T-cell (primary cell): ENCODE data around the gene ADSL. TPM values are rescaled to one million over a fixed set of nuclear protein-coding genes. Genes with fewer than 3 reads are reported as not detected.
A peak's percentile ranks its signal among the peaks of the same experiment; 100 is the strongest.

Source experiments
- ATAC-seq, 4 experiments: fragments of 200-7000 bp in 3 of 4; fragments of 150-1000 bp in 1 of 4; cut with Tn5 transposase; replicated peaks in 1 of 4; 1 replicate in 3 of 4; 2 replicates in 1 of 4; pipeline ENCODE4 v1.10.0; 2021; ENCODE audit warnings: moderate library complexity in 3 of 4, mild to moderate bottlenecking in 2 of 4, moderate number of reproducible peaks in 1 of 4
- CTCF ChIA-PET, 2 donors: fragments of 300-600 bp; sonication (Branson Sonifier 250); formaldehyde crosslinking; loops; one replicate each; lab custom pipeline; 2022; ENCODE audit warnings: antibody characterized with exemption in 2 of 2; lab: Charles Lee
- POLR2A ChIA-PET, 2 donors: fragments of 300-600 bp; sonication (Branson Sonifier 250); formaldehyde crosslinking; loops; one replicate each; lab custom pipeline; 2022; ENCODE audit warnings: antibody characterized with exemption in 2 of 2; lab: Charles Lee
- DNase-seq, 35 experiments: peaks; one replicate each; pipeline versions ENCODE4 v3.0.0 to v3.0.0-alpha.2; 2013 to 2023
- H3K27ac ChIP-seq: one replicate; pipeline ENCODE4 v1.5.1; 2013; ENCODE audit warnings: low read length
- H3K27me3 ChIP-seq, 2 experiments: replicated peaks in 1 of 2; 1 replicate in 1 of 2; 2 replicates in 1 of 2; pipeline versions ENCODE4 v1.6.1 to v1.7.0; 2013; ENCODE audit warnings: low read length in 1 of 2, mixed read lengths in 1 of 2; ENCODE audit not compliant: control insufficient read depth in 2 of 2, insufficient read depth in 2 of 2; ENCODE audit errors: extremely low read depth in 1 of 2
- H3K36me3 ChIP-seq, 2 donors: 1 replicate in 1 of 2; 2 replicates in 1 of 2; pipeline versions ENCODE4 v1.6.1 to v1.7.0; 2013; ENCODE audit warnings: low read length in 1 of 2; ENCODE audit not compliant: control insufficient read depth in 2 of 2, insufficient read depth in 1 of 2; ENCODE audit errors: extremely low read depth in 1 of 2
- H3K4me1 ChIP-seq, 2 experiments: 1 replicate in 1 of 2; 2 replicates in 1 of 2; pipeline versions ENCODE4 v1.6.1 to v1.7.0; 2013; ENCODE audit warnings: low read length in 2 of 2, mixed read lengths in 1 of 2; ENCODE audit not compliant: insufficient read depth in 2 of 2, control insufficient read depth in 1 of 2; ENCODE audit errors: extremely low read depth in 1 of 2
- H3K4me3 ChIP-seq, 2 donors: 1 replicate in 1 of 2; 2 replicates in 1 of 2; pipeline versions ENCODE4 v1.5.1 to v1.7.0; 2013; ENCODE audit warnings: mild to moderate bottlenecking in 2 of 2, low read length in 1 of 2, moderate library complexity in 1 of 2; ENCODE audit not compliant: control insufficient read depth in 1 of 2; ENCODE audit errors: extremely low read depth in 1 of 2
- H3K9me3 ChIP-seq: 2 replicates; pipeline ENCODE4 v1.7.0; 2013
- H3K27ac Mint-ChIP-seq, 2 donors: one replicate each; pipeline ENCODE4 v1.8.0; 2020 to 2021; ENCODE audit warnings: mild to moderate bottlenecking in 2 of 2, mixed read lengths in 2 of 2
- H3K27me3 Mint-ChIP-seq, 2 donors: one replicate each; pipeline ENCODE4 v1.8.0; 2021 to 2022; ENCODE audit warnings: mixed read lengths in 2 of 2
- H3K36me3 Mint-ChIP-seq: one replicate; pipeline ENCODE4 v1.8.0; 2021; ENCODE audit warnings: mixed read lengths
- H3K4me1 Mint-ChIP-seq, 3 donors: one replicate each; pipeline ENCODE4 v1.8.0; 2020 to 2022; ENCODE audit warnings: mixed read lengths in 3 of 3, mild to moderate bottlenecking in 1 of 3
- H3K4me3 Mint-ChIP-seq, 3 donors: one replicate each; pipeline ENCODE4 v1.8.0; 2020 to 2022; ENCODE audit warnings: mild to moderate bottlenecking in 3 of 3, mixed read lengths in 3 of 3, moderate library complexity in 3 of 3
- H3K9me3 Mint-ChIP-seq, 3 donors: one replicate each; pipeline ENCODE4 v1.8.0; 2020 to 2022; ENCODE audit warnings: mixed read lengths in 3 of 3
- WGBS: methylation state at CpG from one replicate; pipeline ENCODE4 v1.1.5; 2013; ENCODE audit warnings: missing lambda C conversion rate; ENCODE audit not compliant: insufficient coverage; 5-methylcytosine and 5-hydroxymethylcytosine counted together
- total RNA-seq, 35 experiments: library from RNA in 6 of 35; stranded (reverse) in 6 of 35; fragments of 120-200 nt in 1 of 35; gene quantifications; one replicate each; pipeline versions ENCODE4 v1.2.1 to v1.2.4 and lab custom pipeline; 2013 to 2026

Gene ADSL
- total RNA-seq, 5 donors from 2014 or later (not counting 1 experiment from before 2014, with no cell fraction given) = 64.0 to 84.3 (median 75.1) TPM

DNA sequence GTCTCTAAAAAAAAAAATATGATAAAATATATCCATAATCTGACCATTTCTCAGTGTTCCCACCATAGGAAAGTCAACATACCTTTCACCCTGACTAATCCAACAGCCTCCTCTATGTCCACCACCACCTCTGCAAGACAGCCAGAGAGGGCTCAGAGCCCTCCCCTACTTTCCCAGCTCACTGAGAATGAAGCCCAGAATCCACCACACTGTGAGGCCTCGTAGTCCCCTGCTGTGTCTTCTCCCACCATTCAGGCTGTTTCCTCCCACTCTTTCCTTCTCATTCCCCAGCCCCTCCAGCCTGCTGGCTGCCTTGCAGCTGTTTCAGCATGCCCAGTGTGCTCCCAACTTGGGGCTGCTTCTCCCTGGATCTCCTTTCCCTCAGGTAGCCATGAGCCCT is 51.1 kb downstream of the ADSL start:
- H3K9me3 Mint-ChIP-seq = no peaks in the 10 kb centered on the region
- peaks cover 82 to 90% (median 84%) of the 10 kb centered on the region in 3 donors for H3K4me1 Mint-ChIP-seq
- H3K9me3 ChIP-seq = no peaks in the 10 kb centered on the region
- ChIA-PET CTCF (no interaction called here), POLR2A (interaction anchor here in 1 of 2 donors (0.6 to 1.2 kb wide), 2 partner anchors 12 to 1254 kb away, joined by 3 read pairs; no protein-coding TSS in a partner anchor)
- H3K27ac Mint-ChIP-seq = peak overlapping the region; percentile 65 to 94
- DNase-seq (no peak), ATAC-seq (no peak)
- peaks cover 10% of the 10 kb centered on the region for H3K36me3 Mint-ChIP-seq
- no peak overlapping the region for H3K4me3 ChIP-seq
- H3K4me3 Mint-ChIP-seq = peak overlapping the region in 1 of 3 donors; percentile 1
- H3K27me3 ChIP-seq = no peaks in the 10 kb centered on the region
- peak overlapping the region; percentile 29 for H3K27ac ChIP-seq
- 50% methylated on average over 1 of the region's 1 CpG for WGBS
- no peaks in the 10 kb centered on the region for H3K36me3 ChIP-seq
- peaks cover 43 to 63% of the 10 kb centered on the region in 2 experiments for H3K4me1 ChIP-seq
- H3K27me3 Mint-ChIP-seq = no peaks in the 10 kb centered on the region

DNA sequence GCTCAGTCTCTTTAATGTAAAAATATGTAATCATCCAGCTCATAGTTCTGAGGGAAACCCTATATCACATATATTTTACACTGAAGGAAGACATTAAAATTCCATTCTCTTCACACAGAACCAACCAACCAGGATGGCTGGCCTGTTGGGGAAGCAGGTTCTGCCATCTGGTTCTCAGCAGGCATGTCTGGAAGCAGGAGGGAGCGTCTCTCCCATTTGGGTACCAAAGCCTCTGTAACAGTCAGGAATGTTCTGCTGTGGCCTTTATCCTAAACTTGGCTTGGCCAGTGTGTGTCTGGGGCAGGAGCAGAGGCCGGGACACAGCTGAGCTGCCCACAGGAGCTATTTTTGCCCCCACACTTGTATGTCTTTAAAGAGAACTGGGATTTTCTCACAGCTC is 53.3 kb downstream of the ADSL start:
- Histone ChIP-seq H3K36me3 (peaks cover 1 to 9% of the 10 kb centered on the region in 2 donors), H3K4me3 (peak overlapping the region in 1 of 2 donors; percentile 7), H3K9me3 (no peaks in the 10 kb centered on the region), H3K4me1 (peaks cover 46 to 81% of the 10 kb centered on the region in 2 experiments), H3K27ac (peak overlapping the region; percentile 77), H3K27me3 (no peaks in the 10 kb centered on the region)
- ATAC-seq (no peak), DNase-seq (no peak)
- H3K27ac Mint-ChIP-seq = peak overlapping the region; percentile 91 to 96
- no peaks in the 10 kb centered on the region for H3K9me3 Mint-ChIP-seq
- ChIA-PET POLR2A (no interaction called here), CTCF (interaction anchor here (0.5 to 1.4 kb wide), 5 partner anchors 17 to 349 kb away, joined by 3 to 5 read pairs (median 3); no protein-coding TSS in a partner anchor)
- H3K27me3 Mint-ChIP-seq = no peaks in the 10 kb centered on the region
- H3K4me1 Mint-ChIP-seq = peaks cover 86 to 89% (median 88%) of the 10 kb centered on the region in 3 donors
- 90% methylated on average over 1 of the region's 2 CpGs for WGBS
- peaks cover 24% of the 10 kb centered on the region for H3K36me3 Mint-ChIP-seq
- peak overlapping the region in 2 of 3 donors; percentile 56 to 80 for H3K4me3 Mint-ChIP-seq

- H3K27me3 ChIP-seq = no peaks in the 10 kb centered on the region
- peak overlapping the region; percentile 77 for H3K27ac ChIP-seq
- DNase-seq (peak in 33 of 35 experiments; percentile 20 to 69 (median 36)), ATAC-seq (peak; percentile 40 to 65 (median 46))
- ChIA-PET CTCF (no interaction called here), POLR2A (interaction anchor here in 1 of 2 donors (0.6 kb wide), 1 partner anchor 158 kb away, joined by 4 read pairs; no protein-coding TSS in a partner anchor)
- H3K36me3 ChIP-seq = peaks cover 4 to 14% of the 10 kb centered on the region in 2 donors
- H3K9me3 Mint-ChIP-seq = no peaks in the 10 kb centered on the region
- H3K4me3 Mint-ChIP-seq = peak overlapping the region; percentile 39 to 80 (median 56)
- peaks cover 42 to 82% of the 10 kb centered on the region in 2 experiments for H3K4me1 ChIP-seq
- H3K27ac Mint-ChIP-seq = peak overlapping the region; percentile 91 to 96
- no CpG with 5 or more reads among the region's 15 CpGs for WGBS
- peaks cover 81 to 84% (median 84%) of the 10 kb centered on the region in 3 donors for H3K4me1 Mint-ChIP-seq
- peaks cover 24% of the 10 kb centered on the region for H3K36me3 Mint-ChIP-seq
- H3K27me3 Mint-ChIP-seq = no peaks in the 10 kb centered on the region
- no peak overlapping the region for H3K4me3 ChIP-seq
- H3K9me3 ChIP-seq = no peaks in the 10 kb centered on the region
These were observed 53.9 kb downstream of the ADSL start for GRCh38 chr22:40400159-40400558.

DNA sequence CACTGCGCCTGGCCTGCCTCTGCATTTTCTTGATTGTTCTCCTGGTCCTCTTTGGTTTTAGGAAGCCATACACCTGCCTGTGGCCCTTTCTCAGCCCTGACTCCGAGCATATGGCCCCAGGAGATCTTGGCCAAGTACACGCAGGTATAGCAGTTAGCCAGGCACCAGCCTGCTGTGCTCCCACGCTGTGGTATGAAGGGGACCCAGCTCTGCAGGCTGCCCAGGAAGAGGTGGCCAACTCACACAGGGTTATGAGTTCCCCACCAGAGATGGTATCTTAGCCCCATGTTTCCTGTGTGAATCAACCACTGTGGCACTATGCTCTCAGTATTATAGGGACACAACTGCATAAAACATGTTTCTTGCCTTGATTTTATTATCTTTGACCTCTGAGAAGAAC is 55.2 kb downstream of the ADSL start:
- peak overlapping the region; percentile 91 to 96 for H3K27ac Mint-ChIP-seq
- ChIA-PET POLR2A (interaction anchor here in 1 of 2 donors (0.5 kb wide), 2 partner anchors 310 to 1196 kb away, joined by 3 to 8 read pairs; no protein-coding TSS in a partner anchor), CTCF (interaction anchor here in 1 of 2 donors (0.5 kb wide), 1 partner anchor 31 kb away, joined by 4 read pairs; the partner anchor contains the start of gene SGSM3)
- no peaks in the 10 kb centered on the region for H3K27me3 Mint-ChIP-seq
- peaks cover 36 to 72% of the 10 kb centered on the region in 2 experiments for H3K4me1 ChIP-seq
- H3K36me3 ChIP-seq = peaks cover 4 to 27% of the 10 kb centered on the region in 2 donors
- 33% methylated on average over 4 of the region's 4 CpGs for WGBS
- peak overlapping the region; percentile 69 for H3K27ac ChIP-seq
- H3K36me3 Mint-ChIP-seq = peaks cover 24% of the 10 kb centered on the region
- peak overlapping the region; percentile 54 to 80 (median 64) for H3K4me3 Mint-ChIP-seq
- no peaks in the 10 kb centered on the region for H3K27me3 ChIP-seq
- no peaks in the 10 kb centered on the region for H3K9me3 Mint-ChIP-seq
- H3K9me3 ChIP-seq = no peaks in the 10 kb centered on the region
- DNase-seq = peak in 33 of 35 experiments; percentile 21 to 75 (median 43)
- peak overlapping the region; percentile 16 to 27 for H3K4me3 ChIP-seq
- peaks cover 70 to 72% (median 72%) of the 10 kb centered on the region in 3 donors for H3K4me1 Mint-ChIP-seq
- peak; percentile 82 to 94 (median 90) for ATAC-seq

GRCh38 chr22:40401981-40402406 is 55.7 kb downstream of the ADSL start:
- Histone ChIP-seq H3K4me1 (peaks cover 34 to 70% of the 10 kb centered on the region in 2 experiments), H3K4me3 (peak overlapping the region; percentile 16 to 27), H3K9me3 (no peaks in the 10 kb centered on the region), H3K27me3 (no peaks in the 10 kb centered on the region), H3K36me3 (peaks cover 4 to 32% of the 10 kb centered on the region in 2 donors), H3K27ac (peak overlapping the region; percentile 69)
- H3K27me3 Mint-ChIP-seq = no peaks in the 10 kb centered on the region
- POLR2A ChIA-PET = no interaction called here
- peak overlapping the region; percentile 54 to 80 (median 64) for H3K4me3 Mint-ChIP-seq
- no peak for DNase-seq
- no peaks in the 10 kb centered on the region for H3K9me3 Mint-ChIP-seq
- 18% methylated on average over 5 of the region's 8 CpGs for WGBS
- peaks cover 65 to 68% (median 68%) of the 10 kb centered on the region in 3 donors for H3K4me1 Mint-ChIP-seq
- peaks cover 27% of the 10 kb centered on the region for H3K36me3 Mint-ChIP-seq
- peak overlapping the region; percentile 91 to 96 for H3K27ac Mint-ChIP-seq
- peak; percentile 20 to 30 (median 26) for ATAC-seq
- CTCF ChIA-PET = no interaction called here

DNA sequence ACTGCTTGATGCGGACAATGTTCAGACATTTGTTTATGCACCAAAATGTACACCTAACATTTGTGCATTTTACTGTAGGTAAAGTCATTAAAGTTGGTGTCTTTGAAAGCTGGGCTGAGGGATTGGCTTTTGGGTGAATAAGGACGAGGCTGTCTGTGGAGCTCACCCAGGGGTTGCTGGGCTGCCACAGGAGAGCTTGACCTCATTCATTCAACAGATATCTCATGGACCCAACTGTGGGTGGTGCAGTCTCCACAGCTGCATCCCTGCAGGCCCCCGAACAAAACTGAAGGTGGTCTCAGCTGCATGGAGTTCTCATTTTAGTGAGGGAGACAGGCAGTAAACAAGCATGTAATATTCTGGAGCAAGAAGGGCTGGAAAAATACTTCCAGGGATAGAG is 56.8 kb downstream of the ADSL start:
- H3K27me3 Mint-ChIP-seq = no peaks in the 10 kb centered on the region
- H3K4me1 ChIP-seq = peaks cover 34 to 61% of the 10 kb centered on the region in 2 experiments
- H3K9me3 Mint-ChIP-seq = no peaks in the 10 kb centered on the region
- ChIA-PET CTCF (interaction anchor here in 1 of 2 donors (0.6 kb wide), 1 partner anchor 105 kb away, joined by 3 read pairs; no protein-coding TSS in a partner anchor), POLR2A (no interaction called here)
- H3K27me3 ChIP-seq = no peaks in the 10 kb centered on the region
- peaks cover 25% of the 10 kb centered on the region for H3K36me3 Mint-ChIP-seq
- peak overlapping the region; percentile 34 for H3K27ac ChIP-seq
- H3K4me3 Mint-ChIP-seq = peak overlapping the region in 2 of 3 donors; percentile 13 to 80
- no peak for DNase-seq
- H3K4me1 Mint-ChIP-seq = peaks cover 58 to 60% (median 58%) of the 10 kb centered on the region in 3 donors
- WGBS = 71% methylated on average over 1 of the region's 3 CpGs
- peaks cover 7 to 43% of the 10 kb centered on the region in 2 donors for H3K36me3 ChIP-seq
- no peak for ATAC-seq
- H3K27ac Mint-ChIP-seq = peak overlapping the region; percentile 91 to 96
- no peak overlapping the region for H3K4me3 ChIP-seq
- no peaks in the 10 kb centered on the region for H3K9me3 ChIP-seq
